ENCODE measurements around the gene MAP2K6. TPM values are rescaled to one million over a fixed set of nuclear protein-coding genes. Genes with fewer than 3 reads are reported as not detected.

The MAP2K6 gene
- total and polyA plus RNA-seq, 10 of the 15 experiments (the other 5 are each of a cell fraction or from before 2014, with no cell fraction given): 15.6 to 70.3 (median 22.9) TPM

GRCh38 chr17:69414408-69415274 lies at the start of gene MAP2K6 (continued):
- TF ChIP-seq, protein P1, sequence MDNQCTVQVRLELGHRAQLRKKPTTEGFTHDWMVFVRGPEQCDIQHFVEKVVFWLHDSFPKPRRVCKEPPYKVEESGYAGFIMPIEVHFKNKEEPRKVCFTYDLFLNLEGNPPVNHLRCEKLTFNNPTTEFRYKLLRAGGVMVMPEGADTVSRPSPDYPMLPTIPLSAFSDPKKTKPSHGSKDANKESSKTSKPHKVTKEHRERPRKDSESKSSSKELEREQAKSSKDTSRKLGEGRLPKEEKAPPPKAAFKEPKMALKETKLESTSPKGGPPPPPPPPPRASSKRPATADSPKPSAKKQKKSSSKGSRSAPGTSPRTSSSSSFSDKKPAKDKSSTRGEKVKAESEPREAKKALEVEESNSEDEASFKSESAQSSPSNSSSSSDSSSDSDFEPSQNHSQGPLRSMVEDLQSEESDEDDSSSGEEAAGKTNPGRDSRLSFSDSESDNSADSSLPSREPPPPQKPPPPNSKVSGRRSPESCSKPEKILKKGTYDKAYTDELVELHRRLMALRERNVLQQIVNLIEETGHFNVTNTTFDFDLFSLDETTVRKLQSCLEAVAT (IDR thresholded peaks at IDR 0.05): 0 out of 2 replicates have a peak, but pooled peaks have one; percentile 8
- TF ChIP-seq HCFC1 (IDR thresholded peaks at IDR 0.05; ENCODE audit: low read length) (peak; percentile 87), BCLAF1 (IDR thresholded peaks at IDR 0.05) (no peak), HDAC2 (IDR thresholded peaks at IDR 0.05) (peak; percentile 95; the same call in 1 of the 2 replicates), CREB1 (IDR thresholded peaks at IDR 0.05; ENCODE audit: low read depth) (peak; percentile 70), CHD2 (IDR thresholded peaks at IDR 0.05; ENCODE audit: borderline replicate concordance, low read depth, low read length) (no peak), NRF1 (conservative IDR thresholded peaks at IDR 0.05; ENCODE audit: low read depth, low read length) (peak; percentile 41), SRF (IDR thresholded peaks at IDR 0.05; ENCODE audit: low read depth in 2 of 2, low read length in 2 of 2) (peak in 1 of 2 experiments; percentile 36; a peak in 1 of 4 replicates), MEF2B (IDR thresholded peaks at IDR 0.05; ENCODE audit: partially characterized antibody, poor library complexity, severe bottlenecking) (peak; percentile 58), KAT2A (conservative IDR thresholded peaks at IDR 0.05; ENCODE audit: control insufficient read depth, low read depth, low read length) (no peak), GABPA (IDR thresholded peaks at IDR 0.05; ENCODE audit: low read depth) (peak; percentile 82), ZBTB40 (IDR thresholded peaks at IDR 0.05; ENCODE audit: borderline replicate concordance) (peak; percentile 70; the same call in 1 of the 2 replicates), ETV6 (conservative IDR thresholded peaks at IDR 0.05 in 1 of 2, IDR thresholded peaks at IDR 0.05 in 1 of 2; ENCODE audit: borderline replicate concordance in 1 of 2, low read depth in 1 of 2) (0 out of 4 replicates have a peak, but pooled peaks of 1 of the 2 experiments have one; percentile 15)
- TF ChIP-seq, protein P2, sequence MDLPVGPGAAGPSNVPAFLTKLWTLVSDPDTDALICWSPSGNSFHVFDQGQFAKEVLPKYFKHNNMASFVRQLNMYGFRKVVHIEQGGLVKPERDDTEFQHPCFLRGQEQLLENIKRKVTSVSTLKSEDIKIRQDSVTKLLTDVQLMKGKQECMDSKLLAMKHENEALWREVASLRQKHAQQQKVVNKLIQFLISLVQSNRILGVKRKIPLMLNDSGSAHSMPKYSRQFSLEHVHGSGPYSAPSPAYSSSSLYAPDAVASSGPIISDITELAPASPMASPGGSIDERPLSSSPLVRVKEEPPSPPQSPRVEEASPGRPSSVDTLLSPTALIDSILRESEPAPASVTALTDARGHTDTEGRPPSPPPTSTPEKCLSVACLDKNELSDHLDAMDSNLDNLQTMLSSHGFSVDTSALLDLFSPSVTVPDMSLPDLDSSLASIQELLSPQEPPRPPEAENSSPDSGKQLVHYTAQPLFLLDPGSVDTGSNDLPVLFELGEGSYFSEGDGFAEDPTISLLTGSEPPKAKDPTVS (IDR thresholded peaks at IDR 0.05; ENCODE audit: low read depth, low read length): no peak
- TF ChIP-seq, protein P3, sequence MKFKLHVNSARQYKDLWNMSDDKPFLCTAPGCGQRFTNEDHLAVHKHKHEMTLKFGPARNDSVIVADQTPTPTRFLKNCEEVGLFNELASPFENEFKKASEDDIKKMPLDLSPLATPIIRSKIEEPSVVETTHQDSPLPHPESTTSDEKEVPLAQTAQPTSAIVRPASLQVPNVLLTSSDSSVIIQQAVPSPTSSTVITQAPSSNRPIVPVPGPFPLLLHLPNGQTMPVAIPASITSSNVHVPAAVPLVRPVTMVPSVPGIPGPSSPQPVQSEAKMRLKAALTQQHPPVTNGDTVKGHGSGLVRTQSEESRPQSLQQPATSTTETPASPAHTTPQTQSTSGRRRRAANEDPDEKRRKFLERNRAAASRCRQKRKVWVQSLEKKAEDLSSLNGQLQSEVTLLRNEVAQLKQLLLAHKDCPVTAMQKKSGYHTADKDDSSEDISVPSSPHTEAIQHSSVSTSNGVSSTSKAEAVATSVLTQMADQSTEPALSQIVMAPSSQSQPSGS (IDR thresholded peaks at IDR 0.05; ENCODE audit: low read length): peak; percentile 23; the same call in 1 of the 2 replicates
